ENCODE data around the gene NT5C.
A peak's percentile ranks its signal among the peaks of the same experiment; 100 is the strongest.
"Not testable (repeated sequence)": the region's sequence is repeated elsewhere in the genome, so short reads cannot be mapped to it uniquely, and the experiment has no call there.

The NT5C gene

DNA sequence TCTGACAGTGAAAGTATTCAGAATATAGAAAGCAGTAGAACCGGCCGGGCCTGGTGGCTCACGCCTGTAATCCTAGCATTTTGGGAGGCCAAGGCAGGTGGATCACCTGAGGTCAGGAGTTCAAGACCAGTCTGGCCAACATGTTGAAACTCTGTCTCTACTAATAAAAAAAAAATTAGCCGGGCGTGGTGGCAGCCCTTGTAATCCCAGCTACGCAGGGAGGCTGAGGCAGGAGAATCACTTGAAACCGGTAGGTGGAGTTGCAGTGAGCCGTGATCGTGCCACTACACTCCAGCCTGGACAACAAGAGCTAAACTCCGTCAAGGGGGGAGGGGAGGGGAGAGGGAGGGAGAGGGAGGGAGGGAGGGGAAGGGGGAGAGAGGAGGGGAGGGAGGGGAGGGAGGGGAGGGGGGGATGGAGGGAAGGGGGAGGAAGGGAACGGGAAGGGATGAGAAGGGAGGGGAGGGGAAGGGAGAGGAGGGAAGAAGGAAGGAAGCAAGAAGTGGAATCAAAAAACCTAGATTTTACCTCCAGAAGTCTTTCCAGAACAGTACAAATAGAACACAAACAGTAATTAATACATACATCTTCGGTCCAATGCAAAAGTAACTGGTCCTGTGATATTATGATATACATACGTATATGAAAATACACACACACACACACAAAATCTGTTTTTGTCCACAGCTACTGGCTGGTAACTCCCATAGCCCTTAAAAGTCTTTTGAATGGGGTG, 10.9 kb upstream of the NT5C start:
- no peak for DNase-seq

DNA sequence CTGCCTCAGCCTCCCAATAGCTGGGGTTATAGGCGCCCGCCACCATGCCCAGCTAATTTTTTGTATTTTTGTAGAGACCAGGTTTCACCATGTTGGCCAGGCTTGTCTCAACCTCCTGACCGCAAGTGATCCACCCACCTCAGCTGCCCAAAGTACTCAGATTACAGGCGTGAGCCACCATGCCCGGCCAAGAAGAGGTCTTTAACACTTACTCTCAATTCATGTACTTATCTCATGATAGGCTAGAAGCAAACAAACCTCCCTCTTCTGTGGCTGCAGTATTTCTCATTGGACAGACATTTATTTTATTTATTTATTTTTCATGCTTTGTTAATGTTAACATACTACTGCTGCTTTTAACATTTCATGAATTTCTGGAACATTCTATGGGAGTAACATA, 7.0 kb upstream of the NT5C start:
- no peak for DNase-seq

GRCh38 chr17:75137762-75138161, 6.2 kb upstream of the NT5C start:
- DNase-seq: not testable (repeated sequence)

DNA sequence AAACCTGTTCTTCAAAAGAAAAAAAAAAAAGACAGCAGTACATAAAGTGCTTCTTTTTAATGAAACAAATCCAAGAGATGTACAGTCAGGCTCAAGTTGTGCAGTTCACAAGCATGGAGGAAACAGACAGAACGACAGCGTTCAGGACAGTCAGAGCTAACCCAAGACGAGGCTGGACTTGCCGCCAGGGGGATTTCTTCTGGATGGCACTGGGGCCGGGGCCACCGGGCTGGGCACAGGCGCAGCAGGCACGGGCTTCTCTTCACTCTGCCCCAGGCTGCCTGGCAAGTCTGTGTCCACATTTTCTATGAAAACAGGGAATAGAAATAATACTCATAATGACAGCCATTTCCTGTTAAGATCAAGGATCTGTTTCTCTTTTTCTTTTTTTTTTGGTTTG, 4.4 kb upstream of the NT5C start:
- no peak for DNase-seq

- DNase-seq: no peak
Observed at GRCh38 chr17:75135452-75135851, 3.9 kb upstream of the NT5C start.

GRCh38 chr17:75133607-75134347, 2.2 kb upstream of the NT5C start:
- not testable (repeated sequence) for DNase-seq

- no peak for DNase-seq
Observed at GRCh38 chr17:75133001-75133400, 1.5 kb upstream of the NT5C start.

DNA sequence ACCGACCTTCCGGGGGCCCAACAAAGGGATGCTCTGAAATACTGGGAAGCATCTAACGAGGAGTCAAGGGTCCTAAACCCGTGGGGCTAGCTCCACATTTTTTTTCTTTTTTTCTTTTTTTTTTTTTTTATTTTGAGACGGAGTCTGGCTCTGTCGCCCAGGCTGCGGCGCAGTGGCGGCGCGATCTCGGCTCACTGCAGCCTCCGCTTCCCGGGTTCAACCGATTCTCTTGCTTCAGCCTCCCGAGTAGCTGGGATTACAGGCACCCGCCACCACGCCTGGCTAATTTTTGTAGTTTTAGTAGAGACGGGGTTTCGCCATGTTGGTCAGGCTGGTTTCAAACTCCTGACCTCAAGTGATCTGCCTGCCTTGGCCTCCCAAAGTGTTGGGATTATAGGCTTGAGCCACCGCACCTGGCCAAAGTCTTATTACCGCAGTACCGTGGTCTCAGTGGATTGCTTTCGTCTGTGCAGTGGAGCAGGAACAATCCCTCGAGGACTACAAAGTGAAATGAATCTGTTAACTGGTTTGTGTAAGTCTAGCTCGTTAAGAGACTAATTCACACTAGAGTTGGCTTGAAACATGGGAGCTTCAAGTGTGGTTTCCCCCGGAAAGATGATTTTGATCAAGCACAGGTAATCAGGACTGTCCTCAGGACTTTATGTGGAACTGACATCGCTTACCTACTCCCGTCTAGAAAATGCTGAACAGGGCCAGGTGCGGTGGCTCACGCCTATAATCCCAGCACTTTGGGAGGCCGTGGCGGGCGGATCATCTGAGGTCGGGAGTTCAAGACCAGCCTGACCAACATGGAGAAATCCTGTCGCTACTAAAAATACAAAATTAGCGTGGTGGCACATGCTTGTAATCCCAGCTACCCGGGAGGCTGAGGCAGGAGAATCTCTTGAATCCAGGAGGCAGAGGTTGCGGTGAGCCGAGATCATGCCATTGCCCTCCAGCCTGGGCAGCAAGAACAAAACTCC, 767 bp upstream of the NT5C start:
- DNase-seq: not testable (repeated sequence)

GRCh38 chr17:75130632-75131277, 787 bp downstream of the NT5C start:
- peak; percentile 55 for DNase-seq

- no peak for DNase-seq
Observed at GRCh38 chr17:75130059-75130631, 1.4 kb downstream of the NT5C start.

DNA sequence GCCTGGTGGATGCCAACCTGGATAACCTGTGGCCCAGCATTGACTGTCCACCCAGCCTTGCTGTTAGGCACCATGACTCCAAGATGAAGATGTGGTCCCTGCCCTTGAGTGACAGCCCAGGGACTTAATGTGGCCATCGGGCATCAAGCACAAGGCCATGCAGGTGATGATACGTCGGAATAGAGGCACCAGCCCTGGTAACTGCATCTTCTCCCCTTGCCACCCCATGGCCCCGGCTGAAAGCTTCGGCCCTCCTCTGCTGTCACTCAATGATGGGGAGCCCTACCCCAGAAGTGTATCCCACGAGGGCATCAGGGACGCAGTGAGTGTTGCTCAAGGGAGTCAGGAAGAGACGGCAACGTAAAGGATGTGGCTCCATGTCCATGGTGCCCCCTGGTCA, 2.0 kb downstream of the NT5C start:
- DNase-seq: no peak

- DNase-seq: no peak
Observed at GRCh38 chr17:75128694-75129505, 2.6 kb downstream of the NT5C start.

DNA sequence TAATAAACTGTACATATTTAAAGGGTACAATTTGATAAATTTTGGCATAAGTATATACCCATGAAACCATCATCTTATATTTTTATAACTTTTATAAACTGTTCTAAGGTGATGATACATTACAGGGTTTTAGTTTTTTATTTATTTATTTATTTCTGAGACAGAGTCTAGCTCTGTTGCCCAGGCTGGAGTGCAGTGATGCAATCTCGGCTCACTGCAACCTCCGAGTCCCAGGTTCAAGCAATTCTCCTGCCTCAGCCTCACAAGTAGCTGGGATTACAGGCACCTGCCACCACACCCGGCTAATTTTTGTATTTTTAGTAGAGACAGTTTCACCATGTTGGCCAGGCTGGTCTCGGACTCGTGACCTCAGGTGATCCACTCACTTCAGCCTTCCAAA, 3.6 kb downstream of the NT5C start:
- not testable (repeated sequence) for DNase-seq

- DNase-seq: no peak
Observed at GRCh38 chr17:75126954-75127353, 4.6 kb downstream of the NT5C start.

DNA sequence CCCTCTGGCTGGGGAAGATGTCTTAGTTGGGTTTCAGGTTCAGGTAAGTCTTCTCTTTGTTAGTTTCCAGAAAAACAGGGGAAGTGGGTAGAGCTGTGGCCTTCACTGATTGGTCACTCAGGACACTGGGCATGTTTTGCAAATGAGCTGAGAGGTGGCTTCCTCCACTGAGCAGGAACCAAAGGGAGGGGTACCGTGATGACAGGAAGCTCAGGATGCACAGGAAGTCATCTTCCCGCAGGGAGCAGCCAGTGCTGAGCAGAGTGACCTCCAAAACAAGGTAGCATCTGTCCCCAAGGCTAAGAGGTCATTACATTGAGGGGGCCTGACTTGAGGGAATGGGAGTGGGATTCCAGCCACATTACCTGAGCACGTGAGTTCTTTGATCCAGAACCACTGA, 5.6 kb downstream of the NT5C start:
- DNase-seq: peak; percentile 10

DNA sequence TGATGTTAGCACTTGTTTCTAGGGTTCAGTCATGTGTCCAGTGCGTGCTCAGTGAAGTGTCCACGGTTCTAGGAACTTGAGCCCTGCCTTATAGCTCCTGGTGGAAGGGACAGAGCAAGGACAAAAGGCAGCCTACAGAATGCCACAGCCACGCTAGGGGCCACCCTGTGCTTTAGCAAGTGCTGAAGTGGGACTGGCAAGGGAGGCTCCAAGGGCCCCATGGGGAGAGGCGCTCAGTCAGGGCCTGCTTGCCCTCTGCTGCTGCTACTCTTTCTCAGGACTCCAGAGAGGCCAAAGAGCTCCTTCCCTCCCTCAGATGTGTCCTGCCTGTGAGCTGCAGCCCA, 6.8 kb downstream of the NT5C start:
- DNase-seq: no peak

DNA sequence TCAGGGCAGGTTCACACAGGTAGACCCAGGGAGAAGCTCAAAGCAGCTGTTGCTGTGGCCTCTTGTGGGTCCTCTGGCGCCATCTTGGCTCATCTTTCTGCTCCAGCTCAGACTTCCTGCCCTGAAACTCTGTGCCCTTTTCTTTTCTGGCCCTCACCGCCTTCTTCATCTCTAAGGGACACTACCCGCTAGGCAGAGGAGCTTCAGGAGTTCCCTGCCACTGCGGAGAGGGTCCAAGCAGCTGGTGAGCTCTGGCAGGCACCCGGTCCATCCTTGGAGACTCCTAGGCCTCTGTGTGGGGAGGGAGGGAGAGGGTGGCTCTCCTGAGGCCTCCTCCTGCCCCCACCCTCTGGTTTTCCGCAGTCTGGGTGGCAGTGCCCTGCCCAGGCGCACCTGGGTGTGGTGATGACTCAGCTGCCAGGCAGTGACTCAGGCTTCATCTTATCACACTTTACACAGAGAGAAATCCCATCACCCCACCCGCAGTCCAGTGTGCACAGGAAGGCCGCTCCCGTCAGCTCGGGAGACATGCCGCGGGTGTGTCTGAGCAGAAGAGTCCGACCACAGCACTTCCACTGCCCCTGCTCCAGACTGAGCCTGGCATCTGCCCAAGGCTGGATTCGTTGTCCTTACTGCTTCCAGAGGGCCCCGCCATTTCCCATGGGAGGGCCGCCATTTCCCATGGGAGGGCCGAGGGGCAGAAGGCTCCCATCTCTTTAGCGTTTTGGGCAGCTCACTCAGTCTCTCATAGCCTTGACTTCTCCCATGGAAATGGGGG, 7.3 kb downstream of the NT5C start:
- peak; percentile 45 for DNase-seq

DNA sequence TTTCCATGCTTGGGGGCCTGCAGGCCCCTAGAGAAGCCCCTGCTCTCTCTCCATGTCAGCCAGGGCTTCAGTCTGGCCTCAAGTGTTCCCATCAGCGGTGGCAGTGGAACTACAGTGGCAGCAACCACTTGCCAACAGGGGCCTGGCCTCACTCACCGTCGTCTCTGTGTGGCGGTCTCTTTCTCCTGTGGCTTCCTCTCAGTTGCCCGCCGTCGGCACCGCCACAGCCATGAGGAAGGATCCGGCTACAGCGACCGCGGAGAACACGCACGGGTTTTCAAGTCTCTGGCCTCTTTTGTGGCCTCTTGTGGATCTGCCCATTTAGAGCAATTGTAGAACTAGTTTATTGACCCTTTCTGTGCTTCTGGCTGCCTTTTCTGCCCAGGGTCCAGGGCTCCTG, 13.2 kb downstream of the NT5C start:
- no peak for DNase-seq

- DNase-seq: no peak
Observed at GRCh38 chr17:75116737-75117136, 14.8 kb downstream of the NT5C start.

DNA sequence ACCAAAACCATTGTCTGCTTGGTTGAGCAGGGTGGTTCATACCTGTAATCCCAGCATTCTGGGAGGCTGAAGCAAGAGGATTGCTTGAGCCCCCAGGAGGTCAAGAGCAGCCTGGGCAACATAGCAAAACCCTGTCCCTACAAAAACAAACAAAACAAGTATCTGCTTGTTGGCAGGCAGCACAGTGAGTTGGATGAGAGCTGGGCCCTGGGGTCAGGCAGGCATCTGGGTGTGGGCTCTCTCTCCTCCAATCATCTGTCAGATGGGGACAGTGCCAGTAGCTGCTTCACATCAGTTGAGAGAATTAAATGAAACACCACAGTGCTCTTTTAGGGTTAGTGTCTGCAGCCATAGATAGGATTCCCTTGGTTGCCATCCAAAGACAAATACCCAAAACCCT, 16.0 kb downstream of the NT5C start:
- DNase-seq: no peak

Data from CD4-positive, alpha-beta T cell treated with Interleukin-17A for 1 hour (primary cell).